NK-92 (cell line): ENCODE results near the gene SUPT6H.

ENCODE experiments used
- DNase-seq: peaks from one replicate; lab custom pipeline; 2025; ENCODE audit not compliant: unreplicated experiment; lab: John Stamatoyannopoulos, UW

Gene SUPT6H

DNA sequence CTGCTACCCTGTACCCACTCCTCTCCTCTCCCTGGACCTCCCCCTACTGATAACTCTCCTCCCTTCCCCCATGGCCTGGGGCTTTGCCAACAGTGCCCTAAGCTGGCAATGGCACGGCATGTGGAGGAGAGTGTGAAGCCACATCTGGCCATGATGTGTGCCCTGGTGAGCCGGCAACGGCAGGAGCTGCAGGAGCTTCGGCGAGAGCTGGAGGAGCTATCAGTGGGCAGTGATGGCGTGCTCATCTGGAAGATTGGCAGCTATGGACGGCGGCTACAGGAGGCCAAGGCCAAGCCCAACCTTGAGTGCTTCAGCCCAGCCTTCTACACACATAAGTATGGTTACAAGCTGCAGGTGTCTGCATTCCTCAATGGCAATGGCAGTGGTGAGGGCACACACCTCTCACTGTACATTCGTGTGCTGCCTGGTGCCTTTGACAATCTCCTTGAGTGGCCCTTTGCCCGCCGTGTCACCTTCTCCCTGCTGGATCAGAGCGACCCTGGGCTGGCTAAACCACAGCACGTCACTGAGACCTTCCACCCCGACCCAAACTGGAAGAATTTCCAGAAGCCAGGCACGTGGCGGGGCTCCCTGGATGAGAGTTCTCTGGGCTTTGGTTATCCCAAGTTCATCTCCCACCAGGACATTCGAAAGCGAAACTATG is 87.0 kb downstream of the SUPT6H start:
- DNase-seq, result no peak

DNA sequence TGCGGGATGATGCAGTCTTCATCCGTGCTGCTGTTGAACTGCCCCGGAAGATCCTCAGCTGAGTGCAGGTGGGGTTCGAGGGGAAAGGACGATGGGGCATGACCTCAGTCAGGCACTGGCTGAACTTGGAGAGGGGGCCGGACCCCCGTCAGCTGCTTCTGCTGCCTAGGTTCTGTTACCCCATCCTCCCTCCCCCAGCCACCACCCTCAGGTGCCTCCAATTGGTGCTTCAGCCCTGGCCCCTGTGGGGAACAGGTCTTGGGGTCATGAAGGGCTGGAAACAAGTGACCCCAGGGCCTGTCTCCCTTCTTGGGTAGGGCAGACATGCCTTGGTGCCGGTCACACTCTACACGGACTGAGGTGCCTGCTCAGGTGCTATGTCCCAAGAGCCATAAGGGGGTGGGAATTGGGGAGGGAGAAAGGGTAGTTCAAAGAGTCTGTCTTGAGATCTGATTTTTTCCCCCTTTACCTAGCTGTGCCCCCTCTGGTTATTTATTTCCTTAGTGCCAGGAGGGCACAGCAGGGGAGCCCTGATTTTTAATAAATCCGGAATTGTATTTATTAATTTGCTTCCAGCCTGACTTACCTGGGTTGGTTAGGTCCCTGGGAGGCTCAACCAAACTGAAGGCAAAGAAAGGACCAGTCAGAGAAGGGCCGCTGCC is 87.6 kb downstream of the SUPT6H start:
- DNase-seq, result no peak

DNA sequence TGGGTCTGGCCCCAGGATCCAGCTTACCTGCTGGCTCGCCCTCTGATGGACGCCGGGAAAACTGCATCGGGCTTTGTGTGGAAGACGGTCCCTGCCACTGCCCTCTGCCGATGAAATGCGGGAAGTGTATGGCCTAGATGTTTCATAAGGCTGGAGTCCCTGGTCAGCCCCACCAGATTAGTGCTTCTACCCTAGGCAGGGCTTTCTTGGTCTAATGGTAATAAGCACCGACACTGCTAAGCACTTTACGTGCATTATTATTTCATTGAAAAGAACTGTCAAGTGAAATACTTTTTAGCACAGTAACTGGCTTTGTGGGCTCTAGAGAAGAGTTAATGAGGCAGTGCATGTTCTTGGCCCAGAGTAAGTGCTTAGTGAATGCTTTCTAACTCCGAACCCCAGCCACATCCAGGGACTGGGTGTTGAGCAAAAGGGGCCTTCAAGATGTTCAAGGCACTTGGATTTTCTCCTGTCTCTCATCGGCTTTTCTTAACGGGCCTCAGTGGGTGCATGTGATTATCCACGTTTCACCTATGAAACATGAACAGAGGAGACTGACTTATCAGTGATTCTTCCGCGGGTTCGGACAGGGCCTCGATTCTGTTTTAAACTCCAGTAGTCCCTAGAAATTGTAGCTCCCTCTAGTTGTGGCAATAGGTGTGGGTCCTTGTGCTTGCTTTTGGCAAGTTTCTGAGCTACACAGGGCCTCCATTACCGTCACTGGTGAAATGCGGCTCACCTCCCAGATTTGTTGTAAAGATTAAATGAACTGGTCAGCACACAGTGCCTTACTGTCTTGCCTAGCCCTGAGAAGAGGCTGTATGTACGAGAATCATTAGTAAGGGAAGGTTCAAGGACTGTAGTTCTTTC is 88.4 kb downstream of the SUPT6H start:
- DNase-seq, result peak; percentile 18

DNA sequence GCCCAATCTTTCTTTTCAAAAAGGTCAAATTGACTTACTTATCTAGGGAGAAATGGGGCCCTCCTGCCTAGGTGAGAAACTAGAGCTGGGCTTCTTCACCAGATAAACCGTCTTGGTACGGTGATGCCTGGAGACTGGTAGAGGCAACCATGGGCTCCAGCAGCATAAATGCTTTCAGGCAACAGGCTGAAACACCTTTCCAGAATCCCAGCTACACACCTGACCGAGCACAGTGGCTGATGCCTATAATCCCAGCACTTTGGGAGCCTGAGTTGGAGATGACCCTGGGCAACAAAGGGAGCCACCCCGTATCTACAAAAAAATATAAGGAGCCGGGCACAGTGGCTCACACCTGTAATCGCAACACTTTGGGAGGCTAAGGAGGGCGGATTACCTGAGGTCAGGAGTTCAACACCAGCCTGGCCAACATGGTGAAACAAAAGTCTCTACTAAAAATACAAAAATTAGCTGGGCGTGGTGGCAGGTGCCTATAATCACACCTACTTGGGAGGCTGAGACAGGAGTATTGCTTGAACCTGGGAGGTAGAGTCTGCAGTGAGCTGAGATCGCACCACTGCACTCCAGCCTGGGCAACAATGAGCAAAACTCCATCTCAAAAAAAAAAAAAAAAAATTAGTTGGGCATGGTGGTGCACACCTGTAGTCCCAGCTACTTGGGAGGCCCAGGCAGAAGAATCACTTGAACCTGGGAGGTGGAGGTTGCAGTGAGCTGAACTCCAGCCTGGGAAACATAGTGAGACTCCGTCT is 89.8 kb downstream of the SUPT6H start:
- DNase-seq, result no peak
